DOHH2 (cell line): ENCODE data around the gene DMC1.
"Not testable (repeated sequence)": the region's sequence is repeated elsewhere in the genome, so short reads cannot be mapped to it uniquely, and the experiment has no call there.

ENCODE experiments used
- EZH2phosphoT487 ChIP-seq: fragments of 200-600 bp; sonication (generic); IDR thresholded peaks from 2 replicates; pipeline ENCODE4 v1.6.1; 2017; ENCODE audit warnings: borderline replicate concordance, mild to moderate bottlenecking, antibody characterized with exemption, low read length, moderate library complexity, mixed read lengths
- TF ChIP-seq, protein P1 (sequence below): fragments of 200-600 bp; sonication (generic); IDR thresholded peaks from one replicate; pipeline ENCODE4 v1.5.1; 2014; ENCODE audit warnings: antibody characterized with exemption, mild to moderate bottlenecking, low read depth, low read length; ENCODE audit not compliant: poor library complexity, severe bottlenecking

DNA sequence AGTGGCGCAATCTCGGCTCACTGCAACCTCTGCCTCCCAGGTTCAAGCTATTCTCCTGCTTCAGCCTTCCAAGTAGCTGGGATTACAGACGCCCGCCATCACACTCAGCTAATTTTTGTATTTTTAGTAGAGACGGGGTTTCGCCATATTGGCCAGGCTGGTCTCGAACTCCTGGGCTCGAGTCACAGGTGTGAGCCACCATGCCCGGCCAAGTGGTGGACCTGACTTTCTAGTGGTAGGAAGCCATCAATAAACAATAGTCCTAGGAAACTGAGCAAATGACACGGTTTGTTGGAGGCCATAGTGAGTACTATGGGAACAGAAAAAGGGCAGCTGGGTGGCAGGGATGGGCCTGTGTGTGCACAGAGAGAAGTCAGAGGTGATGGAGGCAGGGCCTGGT lies 99.8 kb downstream of the DMC1 start:
- TF ChIP-seq, protein P1, sequence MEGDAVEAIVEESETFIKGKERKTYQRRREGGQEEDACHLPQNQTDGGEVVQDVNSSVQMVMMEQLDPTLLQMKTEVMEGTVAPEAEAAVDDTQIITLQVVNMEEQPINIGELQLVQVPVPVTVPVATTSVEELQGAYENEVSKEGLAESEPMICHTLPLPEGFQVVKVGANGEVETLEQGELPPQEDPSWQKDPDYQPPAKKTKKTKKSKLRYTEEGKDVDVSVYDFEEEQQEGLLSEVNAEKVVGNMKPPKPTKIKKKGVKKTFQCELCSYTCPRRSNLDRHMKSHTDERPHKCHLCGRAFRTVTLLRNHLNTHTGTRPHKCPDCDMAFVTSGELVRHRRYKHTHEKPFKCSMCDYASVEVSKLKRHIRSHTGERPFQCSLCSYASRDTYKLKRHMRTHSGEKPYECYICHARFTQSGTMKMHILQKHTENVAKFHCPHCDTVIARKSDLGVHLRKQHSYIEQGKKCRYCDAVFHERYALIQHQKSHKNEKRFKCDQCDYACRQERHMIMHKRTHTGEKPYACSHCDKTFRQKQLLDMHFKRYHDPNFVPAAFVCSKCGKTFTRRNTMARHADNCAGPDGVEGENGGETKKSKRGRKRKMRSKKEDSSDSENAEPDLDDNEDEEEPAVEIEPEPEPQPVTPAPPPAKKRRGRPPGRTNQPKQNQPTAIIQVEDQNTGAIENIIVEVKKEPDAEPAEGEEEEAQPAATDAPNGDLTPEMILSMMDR = not testable (repeated sequence)
- not testable (repeated sequence) for TF ChIP-seq EZH2phosphoT487
